ENCODE measurements around the gene TUSC2. TPM values are rescaled to one million over a fixed set of nuclear protein-coding genes. Genes with fewer than 3 reads are reported as not detected.

The TUSC2 gene
- total and polyA plus RNA-seq, 2 of the 13 experiments (the other 11 are each of a cell fraction or from before 2014, with no cell fraction given) = 36.7 to 39.1 TPM

DNA sequence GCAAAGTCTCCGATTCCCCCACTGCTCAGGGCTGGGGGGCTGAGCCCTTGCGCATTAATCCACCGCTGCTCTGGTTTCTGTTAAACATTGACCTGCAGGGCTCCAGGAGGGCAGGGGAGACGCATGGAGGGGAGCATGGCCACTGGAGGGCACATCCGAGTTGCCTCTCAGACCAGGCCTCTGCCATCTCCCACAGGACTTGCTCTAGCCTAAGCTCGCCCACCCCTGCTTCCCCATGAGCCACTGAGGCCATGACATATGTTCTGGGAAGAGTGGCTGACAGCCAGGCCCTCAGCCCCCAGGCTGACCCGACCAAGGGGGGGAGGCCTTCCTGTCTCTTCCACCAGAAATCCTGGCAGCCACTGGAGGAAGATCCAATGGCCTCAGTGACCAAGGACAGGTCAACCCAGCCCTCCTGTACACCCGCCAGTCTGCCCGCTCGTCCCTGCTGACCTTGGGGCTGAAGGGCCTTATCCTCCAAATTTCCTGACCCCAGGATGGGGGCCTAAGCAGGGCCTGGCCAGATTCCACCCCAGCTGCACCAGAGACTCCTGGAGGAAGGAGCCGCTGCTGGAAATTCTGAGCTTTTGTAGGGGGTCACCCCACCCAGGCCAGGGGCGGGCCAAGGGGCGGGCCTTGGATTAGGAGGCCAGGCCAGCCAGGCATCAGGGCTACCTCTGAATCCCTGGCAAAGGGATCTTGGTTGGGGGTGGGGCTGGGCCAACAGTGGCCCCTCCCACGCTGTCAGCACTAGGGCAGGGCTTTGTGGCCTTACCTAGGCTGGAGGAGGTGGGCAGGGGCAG, 24.8 kb downstream of the TUSC2 start, which contains the start of gene HYAL1 (continued):
- TF ChIP-seq, protein P1, sequence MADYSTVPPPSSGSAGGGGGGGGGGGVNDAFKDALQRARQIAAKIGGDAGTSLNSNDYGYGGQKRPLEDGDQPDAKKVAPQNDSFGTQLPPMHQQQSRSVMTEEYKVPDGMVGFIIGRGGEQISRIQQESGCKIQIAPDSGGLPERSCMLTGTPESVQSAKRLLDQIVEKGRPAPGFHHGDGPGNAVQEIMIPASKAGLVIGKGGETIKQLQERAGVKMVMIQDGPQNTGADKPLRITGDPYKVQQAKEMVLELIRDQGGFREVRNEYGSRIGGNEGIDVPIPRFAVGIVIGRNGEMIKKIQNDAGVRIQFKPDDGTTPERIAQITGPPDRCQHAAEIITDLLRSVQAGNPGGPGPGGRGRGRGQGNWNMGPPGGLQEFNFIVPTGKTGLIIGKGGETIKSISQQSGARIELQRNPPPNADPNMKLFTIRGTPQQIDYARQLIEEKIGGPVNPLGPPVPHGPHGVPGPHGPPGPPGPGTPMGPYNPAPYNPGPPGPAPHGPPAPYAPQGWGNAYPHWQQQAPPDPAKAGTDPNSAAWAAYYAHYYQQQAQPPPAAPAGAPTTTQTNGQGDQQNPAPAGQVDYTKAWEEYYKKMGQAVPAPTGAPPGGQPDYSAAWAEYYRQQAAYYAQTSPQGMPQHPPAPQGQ (CRISPR knock-in tag; IDR thresholded peaks at IDR 0.05; ENCODE audit: borderline replicate concordance) = no peak
- TF ChIP-seq HDAC6 (IDR thresholded peaks at IDR 0.05; ENCODE audit: low read depth, low read length) (no peak), SATB2 (CRISPR knock-in tag; IDR thresholded peaks at IDR 0.05) (no peak), ZNF781 (CRISPR knock-in tag; IDR thresholded peaks at IDR 0.05; ENCODE audit: borderline replicate concordance, not compliant biosample characterization) (peak; percentile 50), MXD4 (CRISPR knock-in tag; IDR thresholded peaks at IDR 0.05) (0 out of 2 replicates have a peak, but pooled peaks have one; percentile 50), SOX13 (IDR thresholded peaks at IDR 0.05) (no peak), SOX13 (CRISPR knock-in tag; conservative IDR thresholded peaks at IDR 0.05 in 1 of 2, IDR thresholded peaks at IDR 0.05 in 1 of 2) (peak in 1 of 2 experiments; percentile 22; a peak in 1 of 4 replicates), ZFYVE20 (CRISPR knock-in tag; IDR thresholded peaks at IDR 0.05; ENCODE audit: borderline replicate concordance, low read depth) (no peak), SNRNP70 (IDR thresholded peaks at IDR 0.05; ENCODE audit: low read depth, low read length) (no peak), RFX3 (CRISPR knock-in tag; IDR thresholded peaks at IDR 0.05) (no peak), FOXA1 (IDR thresholded peaks at IDR 0.05) (no peak), FOXA1 (CRISPR knock-in tag; IDR thresholded peaks at IDR 0.05) (no peak; the same call in 1 of the 2 replicates), ESRRA (CRISPR knock-in tag; IDR thresholded peaks at IDR 0.05; ENCODE audit: low read depth) (no peak), ISL2 (CRISPR knock-in tag; IDR thresholded peaks at IDR 0.05) (peak; percentile 60; the same call in 1 of the 2 replicates), ZFY (CRISPR knock-in tag; IDR thresholded peaks at IDR 0.05) (peak; percentile 92), STAT5B (CRISPR knock-in tag; IDR thresholded peaks at IDR 0.05) (no peak)
- TF ChIP-seq, protein P2, sequence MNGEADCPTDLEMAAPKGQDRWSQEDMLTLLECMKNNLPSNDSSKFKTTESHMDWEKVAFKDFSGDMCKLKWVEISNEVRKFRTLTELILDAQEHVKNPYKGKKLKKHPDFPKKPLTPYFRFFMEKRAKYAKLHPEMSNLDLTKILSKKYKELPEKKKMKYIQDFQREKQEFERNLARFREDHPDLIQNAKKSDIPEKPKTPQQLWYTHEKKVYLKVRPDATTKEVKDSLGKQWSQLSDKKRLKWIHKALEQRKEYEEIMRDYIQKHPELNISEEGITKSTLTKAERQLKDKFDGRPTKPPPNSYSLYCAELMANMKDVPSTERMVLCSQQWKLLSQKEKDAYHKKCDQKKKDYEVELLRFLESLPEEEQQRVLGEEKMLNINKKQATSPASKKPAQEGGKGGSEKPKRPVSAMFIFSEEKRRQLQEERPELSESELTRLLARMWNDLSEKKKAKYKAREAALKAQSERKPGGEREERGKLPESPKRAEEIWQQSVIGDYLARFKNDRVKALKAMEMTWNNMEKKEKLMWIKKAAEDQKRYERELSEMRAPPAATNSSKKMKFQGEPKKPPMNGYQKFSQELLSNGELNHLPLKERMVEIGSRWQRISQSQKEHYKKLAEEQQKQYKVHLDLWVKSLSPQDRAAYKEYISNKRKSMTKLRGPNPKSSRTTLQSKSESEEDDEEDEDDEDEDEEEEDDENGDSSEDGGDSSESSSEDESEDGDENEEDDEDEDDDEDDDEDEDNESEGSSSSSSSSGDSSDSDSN (CRISPR knock-in tag; IDR thresholded peaks at IDR 0.05) = peak; percentile 65
- TF ChIP-seq, protein P3, sequence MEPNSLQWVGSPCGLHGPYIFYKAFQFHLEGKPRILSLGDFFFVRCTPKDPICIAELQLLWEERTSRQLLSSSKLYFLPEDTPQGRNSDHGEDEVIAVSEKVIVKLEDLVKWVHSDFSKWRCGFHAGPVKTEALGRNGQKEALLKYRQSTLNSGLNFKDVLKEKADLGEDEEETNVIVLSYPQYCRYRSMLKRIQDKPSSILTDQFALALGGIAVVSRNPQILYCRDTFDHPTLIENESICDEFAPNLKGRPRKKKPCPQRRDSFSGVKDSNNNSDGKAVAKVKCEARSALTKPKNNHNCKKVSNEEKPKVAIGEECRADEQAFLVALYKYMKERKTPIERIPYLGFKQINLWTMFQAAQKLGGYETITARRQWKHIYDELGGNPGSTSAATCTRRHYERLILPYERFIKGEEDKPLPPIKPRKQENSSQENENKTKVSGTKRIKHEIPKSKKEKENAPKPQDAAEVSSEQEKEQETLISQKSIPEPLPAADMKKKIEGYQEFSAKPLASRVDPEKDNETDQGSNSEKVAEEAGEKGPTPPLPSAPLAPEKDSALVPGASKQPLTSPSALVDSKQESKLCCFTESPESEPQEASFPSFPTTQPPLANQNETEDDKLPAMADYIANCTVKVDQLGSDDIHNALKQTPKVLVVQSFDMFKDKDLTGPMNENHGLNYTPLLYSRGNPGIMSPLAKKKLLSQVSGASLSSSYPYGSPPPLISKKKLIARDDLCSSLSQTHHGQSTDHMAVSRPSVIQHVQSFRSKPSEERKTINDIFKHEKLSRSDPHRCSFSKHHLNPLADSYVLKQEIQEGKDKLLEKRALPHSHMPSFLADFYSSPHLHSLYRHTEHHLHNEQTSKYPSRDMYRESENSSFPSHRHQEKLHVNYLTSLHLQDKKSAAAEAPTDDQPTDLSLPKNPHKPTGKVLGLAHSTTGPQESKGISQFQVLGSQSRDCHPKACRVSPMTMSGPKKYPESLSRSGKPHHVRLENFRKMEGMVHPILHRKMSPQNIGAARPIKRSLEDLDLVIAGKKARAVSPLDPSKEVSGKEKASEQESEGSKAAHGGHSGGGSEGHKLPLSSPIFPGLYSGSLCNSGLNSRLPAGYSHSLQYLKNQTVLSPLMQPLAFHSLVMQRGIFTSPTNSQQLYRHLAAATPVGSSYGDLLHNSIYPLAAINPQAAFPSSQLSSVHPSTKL (CRISPR knock-in tag; IDR thresholded peaks at IDR 0.05) = no peak; the same call in none of the 2 replicates
- TF ChIP-seq, protein P4, sequence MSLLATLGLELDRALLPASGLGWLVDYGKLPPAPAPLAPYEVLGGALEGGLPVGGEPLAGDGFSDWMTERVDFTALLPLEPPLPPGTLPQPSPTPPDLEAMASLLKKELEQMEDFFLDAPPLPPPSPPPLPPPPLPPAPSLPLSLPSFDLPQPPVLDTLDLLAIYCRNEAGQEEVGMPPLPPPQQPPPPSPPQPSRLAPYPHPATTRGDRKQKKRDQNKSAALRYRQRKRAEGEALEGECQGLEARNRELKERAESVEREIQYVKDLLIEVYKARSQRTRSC (CRISPR knock-in tag; IDR thresholded peaks at IDR 0.05; ENCODE audit: low read depth) = no peak; the same call in 1 of the 2 replicates
- TF ChIP-seq, protein P5, sequence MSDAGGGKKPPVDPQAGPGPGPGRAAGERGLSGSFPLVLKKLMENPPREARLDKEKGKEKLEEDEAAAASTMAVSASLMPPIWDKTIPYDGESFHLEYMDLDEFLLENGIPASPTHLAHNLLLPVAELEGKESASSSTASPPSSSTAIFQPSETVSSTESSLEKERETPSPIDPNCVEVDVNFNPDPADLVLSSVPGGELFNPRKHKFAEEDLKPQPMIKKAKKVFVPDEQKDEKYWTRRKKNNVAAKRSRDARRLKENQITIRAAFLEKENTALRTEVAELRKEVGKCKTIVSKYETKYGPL (CRISPR knock-in tag; IDR thresholded peaks at IDR 0.05) = 0 out of 2 replicates have a peak, but pooled peaks have one; percentile 37

Measured in HepG2 (cell line).